Bronchial epithelial cell (primary cell): ENCODE data around the gene ZNF770. TPM values are rescaled to one million over a fixed set of nuclear protein-coding genes. Genes with fewer than 3 reads are reported as not detected.
A peak's percentile ranks its signal among the peaks of the same experiment; 100 is the strongest.

ENCODE experiments used
- DNase-seq: peaks from one replicate; pipeline ENCODE4 v3.0.0-alpha.2; 2010; ENCODE audit warnings: low read depth
- FAIRE-seq: peaks from 2 replicates; lab custom pipeline; 2011; peaks lifted over from hg19 to GRCh38; lab: Jason Lieb, UNC
- H3K27me3 ChIP-seq: 2 replicates; pipeline ENCODE4 v1.5.1; 2011; ENCODE audit warnings: low read length; ENCODE audit not compliant: control insufficient read depth, insufficient read depth
- H3K36me3 ChIP-seq: 2 replicates; pipeline ENCODE4 v1.5.1; 2011; ENCODE audit warnings: low read length; ENCODE audit not compliant: control insufficient read depth, insufficient read depth
- H3K4me3 ChIP-seq: 2 replicates; pipeline ENCODE4 v1.5.1; 2011; ENCODE audit warnings: mild to moderate bottlenecking, low read depth, low read length, control low read depth
- total RNA-seq: library from RNA; depleted of rRNA; stranded (reverse); fragments of >200 nt; gene quantifications from 2 replicates; pipeline ENCODE4 v1.2.1, GENCODE V29; 2014
- TF ChIP-seq, protein P1 (sequence below): IDR thresholded peaks from 2 replicates; pipeline ENCODE4 v1.5.1; 2011; ENCODE audit warnings: mild to moderate bottlenecking, moderate library complexity, low read length, control low read depth, inconsistent platforms; ENCODE audit not compliant: insufficient read depth, severe bottlenecking

Gene ZNF770
- total RNA-seq, 1 donor from 2014 or later = 59.0 TPM

DNA sequence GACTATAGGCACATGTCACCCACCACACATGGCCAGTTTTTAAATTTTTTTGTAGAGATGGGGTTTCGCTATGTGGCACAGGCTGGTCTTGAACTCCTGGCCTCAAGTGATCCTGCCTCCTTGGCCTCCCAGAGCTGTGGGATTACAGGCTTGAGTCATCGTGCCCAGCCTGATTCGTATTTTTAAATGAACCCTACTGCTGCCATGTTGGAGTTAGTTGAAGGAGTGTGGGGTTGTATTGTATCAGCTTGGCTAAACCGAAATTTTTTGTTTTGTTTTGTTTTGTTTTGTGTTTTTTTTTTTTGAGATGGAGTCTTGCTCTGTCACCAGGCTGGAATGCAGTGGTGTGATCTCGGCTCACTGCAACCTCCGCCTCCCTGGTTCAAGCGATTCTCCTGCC is 11.8 kb upstream of the ZNF770 start:
- no peak for FAIRE-seq
- TF ChIP-seq, protein P1, sequence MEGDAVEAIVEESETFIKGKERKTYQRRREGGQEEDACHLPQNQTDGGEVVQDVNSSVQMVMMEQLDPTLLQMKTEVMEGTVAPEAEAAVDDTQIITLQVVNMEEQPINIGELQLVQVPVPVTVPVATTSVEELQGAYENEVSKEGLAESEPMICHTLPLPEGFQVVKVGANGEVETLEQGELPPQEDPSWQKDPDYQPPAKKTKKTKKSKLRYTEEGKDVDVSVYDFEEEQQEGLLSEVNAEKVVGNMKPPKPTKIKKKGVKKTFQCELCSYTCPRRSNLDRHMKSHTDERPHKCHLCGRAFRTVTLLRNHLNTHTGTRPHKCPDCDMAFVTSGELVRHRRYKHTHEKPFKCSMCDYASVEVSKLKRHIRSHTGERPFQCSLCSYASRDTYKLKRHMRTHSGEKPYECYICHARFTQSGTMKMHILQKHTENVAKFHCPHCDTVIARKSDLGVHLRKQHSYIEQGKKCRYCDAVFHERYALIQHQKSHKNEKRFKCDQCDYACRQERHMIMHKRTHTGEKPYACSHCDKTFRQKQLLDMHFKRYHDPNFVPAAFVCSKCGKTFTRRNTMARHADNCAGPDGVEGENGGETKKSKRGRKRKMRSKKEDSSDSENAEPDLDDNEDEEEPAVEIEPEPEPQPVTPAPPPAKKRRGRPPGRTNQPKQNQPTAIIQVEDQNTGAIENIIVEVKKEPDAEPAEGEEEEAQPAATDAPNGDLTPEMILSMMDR = no peak
- DNase-seq = peak; percentile 24
- H3K27me3 ChIP-seq = no peaks in the 10 kb centered on the region
- H3K36me3 ChIP-seq = no peaks in the 10 kb centered on the region
- H3K4me3 ChIP-seq = no peak overlapping the region

DNA sequence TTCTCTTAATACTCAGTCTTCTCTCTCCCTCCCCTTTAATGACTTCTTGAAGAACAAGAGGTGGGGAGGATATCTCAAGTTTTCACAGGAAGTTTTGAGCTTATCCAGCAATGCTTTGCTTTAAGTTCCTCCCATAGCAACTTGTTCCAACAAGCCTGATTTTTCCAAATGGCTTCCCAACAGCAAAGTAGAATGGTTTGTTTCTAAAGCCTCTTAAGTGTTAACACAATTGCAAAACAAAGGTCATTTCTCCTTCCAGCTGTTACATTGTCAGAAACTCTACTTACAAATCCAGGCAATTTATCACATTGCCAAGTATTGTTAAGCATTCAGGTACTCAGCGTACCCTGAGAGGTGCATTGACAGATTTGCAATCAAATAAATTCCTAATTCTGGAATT is 6.8 kb upstream of the ZNF770 start:
- FAIRE-seq (no peak), DNase-seq (peak; percentile 82)
- no peak overlapping the region for H3K4me3 ChIP-seq
- H3K27me3 ChIP-seq = no peaks in the 10 kb centered on the region
- H3K36me3 ChIP-seq = no peaks in the 10 kb centered on the region
- TF ChIP-seq, protein P1 = no peak

DNA sequence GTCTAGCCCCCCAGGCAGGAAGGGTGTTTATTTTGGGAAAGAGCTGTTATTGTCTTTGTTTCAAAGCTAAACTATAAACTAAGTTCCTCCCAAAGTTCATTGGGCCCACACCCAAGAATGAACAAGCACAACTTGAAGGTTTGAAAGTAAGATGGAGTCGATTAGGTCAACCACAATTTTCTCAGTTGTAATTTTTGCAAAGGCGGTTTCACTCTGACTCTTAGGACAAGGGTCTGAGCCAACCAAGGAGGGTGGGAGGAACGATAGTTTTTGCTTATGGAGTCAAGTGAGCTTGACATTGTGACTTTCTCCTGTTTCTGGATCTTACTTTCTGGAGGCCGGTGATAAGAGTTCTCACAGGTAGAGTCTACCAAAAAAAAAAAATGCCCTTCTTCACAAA is 5.8 kb upstream of the ZNF770 start:
- no peak overlapping the region for H3K4me3 ChIP-seq
- TF ChIP-seq, protein P1 = no peak
- DNase-seq (no peak), FAIRE-seq (no peak)
- H3K27me3 ChIP-seq = no peaks in the 10 kb centered on the region
- no peaks in the 10 kb centered on the region for H3K36me3 ChIP-seq

DNA sequence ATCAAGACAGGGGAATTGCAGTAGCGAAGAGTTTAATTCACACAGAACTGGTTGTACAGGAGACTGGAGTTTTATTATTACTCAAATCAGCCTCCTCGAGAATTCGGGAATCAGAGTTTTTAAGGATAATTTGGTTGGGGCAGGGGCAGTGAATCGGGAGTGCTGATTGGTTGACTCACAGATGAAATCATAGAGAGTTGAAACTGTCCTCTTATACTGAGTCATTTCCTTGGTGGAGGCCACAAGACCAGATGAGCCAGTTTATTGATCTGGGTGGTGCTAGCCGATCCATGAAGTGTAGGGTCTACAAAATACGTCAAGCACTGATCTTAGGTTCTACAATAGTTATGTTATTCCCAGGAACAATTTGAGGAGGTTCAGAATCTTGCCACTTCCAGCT is 5.3 kb upstream of the ZNF770 start:
- FAIRE-seq (no peak), DNase-seq (peak; percentile 69)
- no peaks in the 10 kb centered on the region for H3K36me3 ChIP-seq
- no peaks in the 10 kb centered on the region for H3K27me3 ChIP-seq
- H3K4me3 ChIP-seq = no peak overlapping the region
- TF ChIP-seq, protein P1 = no peak

DNA sequence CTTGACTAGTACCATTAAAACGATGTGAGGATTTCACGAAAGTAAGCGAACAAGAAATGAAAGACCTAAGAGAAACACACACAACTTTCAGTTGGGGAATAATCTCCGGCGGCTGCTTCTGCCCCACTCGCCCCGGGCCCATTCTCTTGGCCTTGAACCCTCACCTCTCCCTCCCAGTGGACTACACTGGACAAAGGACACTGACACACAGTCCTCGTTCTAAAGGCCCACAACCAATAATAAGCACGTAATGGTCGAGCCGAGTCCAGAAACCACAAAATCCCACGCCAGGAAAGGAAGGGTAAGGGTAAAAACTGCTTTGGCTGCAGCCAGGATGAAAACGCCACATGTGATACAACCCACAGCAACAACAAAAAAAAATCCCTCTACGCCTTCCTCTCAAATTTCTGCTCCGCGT is 469 bp downstream of the ZNF770 start:
- Histone ChIP-seq H3K36me3 (peaks cover 2% of the 10 kb centered on the region), H3K4me3 (peak overlapping the region; percentile 60), H3K27me3 (no peaks in the 10 kb centered on the region)
- TF ChIP-seq, protein P1 = no peak
- no peak for DNase-seq
- no peak for FAIRE-seq

DNA sequence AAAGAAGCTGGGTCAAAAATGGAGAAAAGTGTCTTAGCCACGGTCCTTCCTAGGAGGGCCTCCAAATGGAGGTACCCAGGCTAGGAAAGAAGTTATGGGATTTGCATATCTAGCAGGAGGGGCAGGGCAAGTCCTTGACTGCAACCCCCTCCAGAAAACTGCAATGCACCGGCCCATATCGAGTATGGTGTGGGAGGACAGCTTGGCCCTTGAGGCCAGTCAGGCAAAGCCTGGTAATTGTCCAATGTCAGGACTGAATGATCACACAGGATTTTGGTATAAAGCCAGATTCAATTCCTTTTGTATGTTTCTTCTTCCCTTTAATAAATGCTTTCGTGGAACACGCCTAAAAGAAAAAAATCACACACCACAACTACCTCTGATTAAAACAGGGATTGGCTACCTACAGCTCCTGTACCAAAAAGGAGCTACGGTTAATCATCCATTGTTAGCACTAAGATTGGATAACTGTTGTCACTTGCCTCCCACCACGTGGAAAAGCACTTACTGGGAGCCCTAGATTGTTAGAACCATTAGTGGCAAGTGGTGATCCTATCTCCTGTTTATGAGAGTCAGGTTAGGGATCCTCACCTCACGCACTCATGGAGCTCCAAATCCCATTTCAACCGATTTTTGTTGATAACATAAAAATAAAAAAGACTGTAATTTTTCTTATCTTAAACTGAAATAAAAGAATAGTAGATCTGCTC is 1.2 kb downstream of the ZNF770 start:
- Histone ChIP-seq H3K27me3 (no peaks in the 10 kb centered on the region), H3K4me3 (peak overlapping the region; percentile 60), H3K36me3 (peaks cover 2% of the 10 kb centered on the region)
- FAIRE-seq (no peak), DNase-seq (peak; percentile 38)
- TF ChIP-seq, protein P1 = no peak
